Retinal pigment epithelial cell (primary cell): ENCODE data around the gene CADPS2.

ENCODE experiments used
- DNase-seq: peaks from one replicate; pipeline ENCODE4 v3.0.0-alpha.2; 2010; ENCODE audit warnings: low read depth
- H3K4me3 ChIP-seq: 2 replicates; pipeline ENCODE4 v1.5.1; 2011; ENCODE audit warnings: mild to moderate bottlenecking, low read length, control low read depth, moderate library complexity
- TF ChIP-seq, protein P1 (sequence below): conservative IDR thresholded peaks from 2 replicates; pipeline ENCODE4 v1.5.1; 2011; ENCODE audit warnings: low read depth, low read length, control low read depth, inconsistent platforms

The CADPS2 gene

DNA sequence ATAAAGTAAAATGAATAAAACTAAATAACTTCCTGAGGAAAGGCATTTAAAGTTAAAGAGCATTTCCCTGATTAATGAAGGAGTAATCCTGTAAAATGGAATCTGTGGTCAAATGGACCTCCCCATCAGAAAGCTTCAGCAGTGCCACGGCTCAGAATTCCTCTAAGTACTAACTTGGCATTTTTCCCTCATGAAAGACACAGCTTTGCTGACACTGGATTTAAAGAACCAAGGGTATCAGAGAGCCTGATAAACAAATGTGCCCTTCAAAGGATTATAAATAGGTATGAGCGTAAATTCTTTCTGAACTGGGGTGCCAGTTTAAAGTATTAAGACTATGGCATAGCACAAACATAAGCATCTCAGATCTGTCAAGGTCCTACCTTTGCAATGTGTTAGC is 159.4 kb downstream of the CADPS2 start:
- DNase-seq: peak; percentile 74
- no peak overlapping the region for H3K4me3 ChIP-seq
- TF ChIP-seq, protein P1, sequence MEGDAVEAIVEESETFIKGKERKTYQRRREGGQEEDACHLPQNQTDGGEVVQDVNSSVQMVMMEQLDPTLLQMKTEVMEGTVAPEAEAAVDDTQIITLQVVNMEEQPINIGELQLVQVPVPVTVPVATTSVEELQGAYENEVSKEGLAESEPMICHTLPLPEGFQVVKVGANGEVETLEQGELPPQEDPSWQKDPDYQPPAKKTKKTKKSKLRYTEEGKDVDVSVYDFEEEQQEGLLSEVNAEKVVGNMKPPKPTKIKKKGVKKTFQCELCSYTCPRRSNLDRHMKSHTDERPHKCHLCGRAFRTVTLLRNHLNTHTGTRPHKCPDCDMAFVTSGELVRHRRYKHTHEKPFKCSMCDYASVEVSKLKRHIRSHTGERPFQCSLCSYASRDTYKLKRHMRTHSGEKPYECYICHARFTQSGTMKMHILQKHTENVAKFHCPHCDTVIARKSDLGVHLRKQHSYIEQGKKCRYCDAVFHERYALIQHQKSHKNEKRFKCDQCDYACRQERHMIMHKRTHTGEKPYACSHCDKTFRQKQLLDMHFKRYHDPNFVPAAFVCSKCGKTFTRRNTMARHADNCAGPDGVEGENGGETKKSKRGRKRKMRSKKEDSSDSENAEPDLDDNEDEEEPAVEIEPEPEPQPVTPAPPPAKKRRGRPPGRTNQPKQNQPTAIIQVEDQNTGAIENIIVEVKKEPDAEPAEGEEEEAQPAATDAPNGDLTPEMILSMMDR: no peak

DNA sequence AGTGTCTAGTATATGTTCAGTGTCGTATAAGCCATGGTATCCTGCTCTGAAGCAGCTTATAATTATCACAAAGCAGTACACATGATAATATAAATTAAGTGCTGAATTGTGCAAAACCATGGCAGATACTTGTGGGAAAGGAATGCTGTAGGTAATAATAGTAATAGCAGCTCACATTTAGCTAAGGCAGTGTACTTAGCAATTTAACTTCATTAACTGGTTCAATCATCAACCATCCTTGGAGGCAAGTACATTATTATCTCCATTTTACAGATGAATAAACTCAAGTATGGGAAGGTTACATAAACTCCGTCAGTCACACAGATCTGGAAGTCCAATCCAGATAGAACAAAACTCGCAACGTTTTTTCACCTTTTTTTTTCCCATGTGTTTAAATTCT is 161.9 kb downstream of the CADPS2 start:
- H3K4me3 ChIP-seq: no peak overlapping the region
- DNase-seq: no peak
- TF ChIP-seq, protein P1: no peak

DNA sequence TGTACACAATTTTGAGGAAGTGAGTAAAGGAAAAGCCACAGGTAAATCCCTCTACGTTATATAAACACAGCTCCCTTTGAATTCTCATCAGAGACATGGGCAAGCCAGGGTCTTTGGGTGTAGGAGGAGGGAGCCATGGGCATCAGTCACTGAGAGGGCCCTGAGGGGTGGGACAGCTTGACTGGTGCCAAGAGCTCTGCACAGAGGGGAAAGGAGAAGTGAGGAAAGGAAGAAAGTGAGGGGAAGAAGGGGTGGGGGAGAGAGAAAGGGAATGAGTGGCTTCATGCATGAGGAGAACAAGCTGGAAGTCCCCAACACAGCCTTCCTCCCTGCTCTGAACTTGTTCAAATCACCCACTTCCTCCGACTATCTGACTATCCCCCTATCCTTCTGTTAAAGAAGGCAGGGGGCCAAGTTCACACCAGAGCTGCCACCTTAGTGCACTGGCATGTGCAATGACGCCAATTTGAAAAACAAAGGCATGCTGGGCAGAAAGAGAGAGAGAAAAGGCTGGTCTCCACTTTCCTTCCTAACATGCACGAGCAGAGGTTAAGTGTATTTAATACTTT is 167.2 kb downstream of the CADPS2 start:
- no peak for DNase-seq
- TF ChIP-seq, protein P1: no peak
- H3K4me3 ChIP-seq: no peak overlapping the region

GRCh38 chr7:122717356-122718089 is 168.7 kb downstream of the CADPS2 start:
- H3K4me3 ChIP-seq: no peak overlapping the region
- TF ChIP-seq, protein P1: no peak
- no peak for DNase-seq

DNA sequence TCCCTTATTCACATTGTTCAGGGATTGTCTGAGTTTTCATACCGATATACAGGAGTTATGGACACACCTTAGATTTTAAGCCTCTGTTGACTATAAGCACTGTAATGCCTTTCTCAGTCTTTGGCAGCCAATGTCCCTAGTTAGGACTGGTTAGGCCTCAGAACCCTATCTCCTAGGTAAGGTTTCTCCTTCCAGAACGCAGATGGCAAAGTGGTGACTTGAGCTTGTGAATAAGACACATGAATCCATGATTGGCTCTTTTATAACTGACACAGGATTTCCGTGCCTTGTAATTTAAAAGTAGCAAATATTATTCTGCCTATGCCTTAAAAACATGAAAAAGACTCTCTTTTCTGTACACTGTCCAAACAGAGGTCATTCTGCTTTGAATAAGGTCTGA is 171.1 kb downstream of the CADPS2 start:
- no peak overlapping the region for H3K4me3 ChIP-seq
- TF ChIP-seq, protein P1: no peak
- no peak for DNase-seq

DNA sequence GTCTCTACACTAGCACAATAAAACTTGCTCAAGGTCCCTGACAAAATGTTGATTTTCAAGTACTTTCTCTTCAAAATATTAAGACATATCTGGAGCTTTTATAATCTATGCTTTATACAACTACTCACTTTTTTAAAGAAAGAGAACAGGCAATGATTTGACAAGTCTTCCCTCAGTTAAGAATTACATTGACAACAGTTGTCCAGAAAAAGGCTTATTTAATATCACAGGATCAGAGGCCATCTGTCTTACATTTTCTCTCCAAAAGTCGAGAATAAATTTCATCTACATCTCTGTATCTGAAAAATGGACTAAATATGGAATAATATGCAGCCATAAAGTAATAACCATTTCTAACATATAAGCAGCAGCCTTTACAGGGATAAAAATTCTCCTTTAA is 175.3 kb downstream of the CADPS2 start:
- TF ChIP-seq, protein P1: no peak
- H3K4me3 ChIP-seq: no peak overlapping the region
- no peak for DNase-seq
